ENCODE results near the gene PALM3.
"Not testable (repeated sequence)": the region's sequence is repeated elsewhere in the genome, so short reads cannot be mapped to it uniquely, and the experiment has no call there.

The PALM3 gene

DNA sequence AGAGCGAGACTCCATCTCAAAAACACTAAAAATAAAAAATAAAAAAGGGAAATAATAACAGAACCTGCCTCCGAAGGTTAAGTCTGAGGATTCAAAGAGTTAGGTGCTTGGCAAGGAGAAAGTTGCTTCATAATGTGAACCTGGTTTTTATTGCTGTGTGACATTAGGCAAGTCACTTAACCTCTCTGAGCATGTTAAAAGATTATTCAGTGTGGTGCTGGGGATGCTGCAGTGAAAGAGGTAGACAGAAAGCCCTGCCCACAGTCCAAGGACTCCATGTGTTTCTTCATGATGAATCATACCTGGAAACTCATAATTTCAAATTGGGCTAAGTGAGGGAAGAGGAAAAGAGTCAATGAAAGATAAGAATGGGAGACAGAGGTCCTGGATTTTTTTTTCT, 27.9 kb downstream of the PALM3 start:
- no peak for DNase-seq (ENCODE audit: low read depth in 2 of 2, low spot score in 1 of 2)

- DNase-seq (ENCODE audit: low read depth in 2 of 2, low spot score in 1 of 2): peak; percentile 57 to 58
These were observed 30.0 kb downstream of the PALM3 start, which contains the start of gene IL27RA for GRCh38 chr19:14031719-14032480. Gene IL27RA, plus strand, starts transcription at chr19:14031762. Its CDS starts 111 bp downstream, at chr19:14031873.

DNA sequence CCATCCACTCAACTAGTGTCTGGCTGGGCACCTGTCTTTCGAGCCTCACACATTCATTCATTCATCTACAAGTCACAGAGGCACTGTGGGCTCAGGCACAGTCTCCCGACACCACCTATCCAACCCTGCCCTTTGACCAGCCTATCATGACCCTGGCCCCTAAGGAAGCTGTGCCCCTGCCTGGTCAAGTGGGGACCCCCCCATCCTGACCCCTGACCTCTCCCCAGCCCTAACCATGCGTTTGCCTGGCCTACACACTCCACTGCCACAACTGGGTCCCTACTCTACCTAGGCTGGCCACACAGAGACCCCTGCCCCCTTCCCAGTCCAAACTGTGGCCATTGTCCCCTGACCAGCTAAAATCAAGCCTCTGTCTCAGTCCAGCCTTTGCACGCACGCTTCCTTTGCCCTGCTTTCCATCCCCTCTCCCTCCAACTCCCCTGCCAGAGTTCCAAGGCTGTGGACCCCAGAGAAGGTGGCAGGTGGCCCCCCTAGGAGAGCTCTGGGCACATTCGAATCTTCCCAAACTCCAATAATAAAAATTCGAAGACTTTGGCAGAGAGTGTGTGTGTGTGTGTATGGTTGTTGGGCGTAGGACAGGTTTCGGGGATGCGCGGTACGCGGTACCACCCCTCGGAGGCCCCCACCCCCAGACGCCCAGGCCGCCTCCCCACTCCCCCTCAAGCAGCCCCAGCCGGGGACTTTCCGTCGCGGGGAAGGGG, 30.7 kb downstream of the PALM3 start:
- peak in 1 of 2 donors; percentile 63 for DNase-seq (ENCODE audit: low read depth in 2 of 2, low spot score in 1 of 2)

GRCh38 chr19:14028901-14029300, 33.0 kb downstream of the PALM3 start:
- DNase-seq (ENCODE audit: low read depth in 2 of 2, low spot score in 1 of 2): no peak

GRCh38 chr19:14027856-14028450, 33.9 kb downstream of the PALM3 start, which contains the start of gene RLN3:
Gene RLN3, plus strand, starts transcription at chr19:14028148. Its CDS starts 57 bp downstream, at chr19:14028205.
- no peak for DNase-seq (ENCODE audit: low read depth in 2 of 2, low spot score in 1 of 2)

DNA sequence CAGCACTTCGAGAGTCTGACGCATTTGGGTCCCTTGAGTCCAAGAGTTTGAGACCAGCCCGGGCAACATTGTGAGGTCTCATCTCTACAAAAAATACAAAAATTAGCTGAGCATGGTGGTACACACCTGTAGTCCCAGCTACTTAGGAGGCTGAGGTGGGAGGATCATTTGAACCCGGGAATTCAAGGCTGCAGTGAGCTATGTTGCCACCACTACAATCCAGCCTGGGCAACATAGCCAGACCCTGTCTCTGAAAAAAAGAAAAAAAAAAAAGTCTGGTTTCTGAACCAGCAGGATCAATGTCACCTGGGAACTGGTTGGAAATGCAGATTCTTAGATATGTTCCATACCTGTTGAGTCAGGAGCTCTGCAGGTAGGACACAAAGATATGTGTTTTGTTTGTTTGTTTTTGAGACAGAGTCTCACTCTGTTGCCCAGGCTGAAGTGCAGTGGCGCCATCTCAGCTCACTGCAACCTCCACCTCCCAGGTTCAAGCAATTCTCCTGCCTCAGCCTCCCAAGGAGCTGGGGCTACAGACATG, 35.2 kb downstream of the PALM3 start:
- DNase-seq (ENCODE audit: low read depth in 2 of 2, low spot score in 1 of 2): not testable (repeated sequence)

- no peak for DNase-seq (ENCODE audit: low read depth in 2 of 2, low spot score in 1 of 2)
These were observed 38.3 kb downstream of the PALM3 start for GRCh38 chr19:14023404-14024235.

DNA sequence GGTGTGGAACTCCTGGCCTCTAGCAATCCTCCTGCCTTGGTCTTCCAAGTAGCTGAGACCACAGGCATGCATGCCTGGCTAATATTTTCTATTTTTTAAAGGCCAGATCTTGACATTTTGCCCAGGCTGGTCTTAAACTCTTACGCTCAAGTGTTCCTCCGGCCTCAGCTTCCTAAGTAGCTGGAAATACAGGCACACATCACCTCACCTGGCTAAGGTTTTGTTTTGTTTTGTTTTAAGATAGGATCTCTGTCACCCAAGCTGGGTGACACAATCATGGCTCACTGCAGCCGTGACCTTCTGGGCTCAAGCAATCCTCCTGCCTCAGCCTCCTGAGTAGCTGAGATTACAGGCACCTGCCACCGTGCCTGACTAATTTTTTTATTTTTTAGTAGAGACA, 39.4 kb downstream of the PALM3 start:
- DNase-seq (ENCODE audit: low read depth in 2 of 2, low spot score in 1 of 2): no peak

DNA sequence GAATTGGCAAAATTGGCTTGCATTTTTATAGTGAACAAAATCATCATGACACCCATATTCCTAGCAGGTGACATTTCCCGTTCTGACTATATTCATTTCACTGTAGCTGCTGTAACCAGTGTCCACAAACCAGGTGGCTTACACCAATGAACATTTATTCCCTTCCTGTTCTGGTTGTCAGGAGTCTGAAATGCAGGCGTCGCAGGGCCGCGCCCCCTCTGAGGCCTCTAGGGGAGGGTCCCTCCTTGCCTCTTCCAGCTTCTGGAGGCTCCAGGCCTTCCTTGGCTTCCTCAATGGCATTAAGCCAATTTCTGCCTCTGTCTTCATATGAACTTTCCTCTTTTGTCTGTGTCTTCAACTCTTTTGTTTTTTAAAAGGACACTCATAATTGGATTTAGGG, 40.4 kb downstream of the PALM3 start:
- DNase-seq (ENCODE audit: low read depth in 2 of 2, low spot score in 1 of 2): no peak

DNA sequence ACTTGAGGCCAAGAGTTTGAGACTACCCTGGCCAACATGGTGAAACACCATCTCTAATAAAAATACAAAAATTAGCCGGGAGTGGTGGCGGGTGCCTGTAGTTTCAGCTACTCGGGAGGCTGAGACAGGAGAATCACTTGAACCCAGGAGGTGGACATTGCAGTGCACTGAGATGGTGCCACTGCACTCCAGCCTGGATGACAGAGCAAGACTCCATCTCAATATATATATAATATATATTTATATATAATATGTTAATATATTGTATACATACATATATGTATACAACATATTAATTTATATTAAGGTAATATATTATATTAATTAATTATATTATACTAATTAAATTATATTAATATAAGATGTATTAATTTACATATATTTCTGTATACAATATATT, 42.1 kb downstream of the PALM3 start:
- DNase-seq (ENCODE audit: low read depth in 2 of 2, low spot score in 1 of 2): not testable (repeated sequence)

GRCh38 chr19:14019100-14019499, 42.8 kb downstream of the PALM3 start:
- DNase-seq (ENCODE audit: low read depth in 2 of 2, low spot score in 1 of 2): no peak

DNA sequence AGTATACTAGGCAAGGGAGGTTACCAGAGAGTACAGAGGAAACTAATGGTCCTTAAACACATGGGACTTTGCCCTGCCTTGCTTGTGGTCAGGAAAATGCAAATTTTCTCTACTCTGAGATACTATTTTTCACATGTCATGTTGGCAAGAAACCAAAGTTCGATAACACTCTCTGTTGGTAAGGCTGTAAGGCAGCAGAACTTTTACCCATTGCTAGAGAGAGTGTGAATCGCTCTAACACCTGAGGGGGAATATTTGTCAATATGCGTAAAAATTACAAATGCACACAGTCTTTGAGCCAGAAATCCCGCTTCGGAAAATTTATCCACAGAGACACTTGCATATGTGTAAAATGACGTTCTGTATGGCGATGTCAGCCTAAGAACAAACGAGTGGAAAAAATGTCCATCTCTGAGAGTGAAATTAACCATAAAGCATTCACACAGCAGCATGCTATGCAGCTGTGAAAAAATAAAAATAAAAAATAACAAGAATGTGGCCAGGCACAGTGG, 46.3 kb downstream of the PALM3 start:
- DNase-seq (ENCODE audit: low read depth in 2 of 2, low spot score in 1 of 2): no peak

- no peak for DNase-seq (ENCODE audit: low read depth in 2 of 2, low spot score in 1 of 2)
These were observed 49.4 kb downstream of the PALM3 start for GRCh38 chr19:14012378-14012915.

DNA sequence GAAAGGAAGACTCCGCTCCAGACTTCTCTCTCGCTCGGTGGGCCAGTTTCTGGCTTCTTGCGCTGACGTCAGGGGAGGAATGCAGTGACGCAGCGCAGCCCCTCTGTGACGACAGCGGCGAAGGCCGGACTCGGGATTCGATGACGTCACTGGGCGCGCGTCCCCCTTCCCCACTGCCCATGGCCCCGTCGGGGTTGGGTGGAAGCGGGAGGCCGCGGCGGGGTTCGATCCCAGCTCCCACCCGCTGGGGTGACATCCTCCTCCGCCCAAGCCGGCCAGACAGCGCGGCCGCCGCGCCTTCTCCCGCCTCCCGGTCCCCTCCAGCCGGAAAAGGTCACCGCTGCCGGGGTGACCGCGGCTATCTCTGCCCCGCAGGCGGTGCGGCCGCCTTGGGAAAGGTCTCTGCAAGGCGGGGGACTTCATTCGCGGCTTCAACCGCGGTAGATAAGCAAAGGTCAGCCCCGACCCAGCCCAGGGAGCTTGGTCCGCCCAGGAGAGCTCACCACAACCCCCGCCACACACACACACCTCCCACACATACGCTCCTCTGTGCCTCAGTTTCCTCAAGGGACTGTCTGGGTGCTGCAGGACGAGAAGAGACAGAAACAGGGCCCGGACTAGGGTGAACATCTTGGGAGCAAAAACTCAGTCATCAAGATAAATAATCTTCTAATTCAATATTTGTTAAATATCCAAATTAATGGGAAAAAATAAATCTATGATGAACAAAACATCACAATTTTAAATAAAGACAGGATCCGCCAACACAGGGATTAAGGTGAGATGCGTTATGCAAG, 54.9 kb downstream of the PALM3 start:
- DNase-seq (ENCODE audit: low read depth in 2 of 2, low spot score in 1 of 2): no peak

- peak; percentile 100 for DNase-seq (ENCODE audit: low read depth in 2 of 2, low spot score in 1 of 2)
These were observed 55.7 kb downstream of the PALM3 start, which contains the start of gene RFX1 for GRCh38 chr19:14006085-14006765. Gene RFX1, minus strand, starts transcription at chr19:14006320. Its CDS starts 12,477 bp downstream, at chr19:13993843.

DNA sequence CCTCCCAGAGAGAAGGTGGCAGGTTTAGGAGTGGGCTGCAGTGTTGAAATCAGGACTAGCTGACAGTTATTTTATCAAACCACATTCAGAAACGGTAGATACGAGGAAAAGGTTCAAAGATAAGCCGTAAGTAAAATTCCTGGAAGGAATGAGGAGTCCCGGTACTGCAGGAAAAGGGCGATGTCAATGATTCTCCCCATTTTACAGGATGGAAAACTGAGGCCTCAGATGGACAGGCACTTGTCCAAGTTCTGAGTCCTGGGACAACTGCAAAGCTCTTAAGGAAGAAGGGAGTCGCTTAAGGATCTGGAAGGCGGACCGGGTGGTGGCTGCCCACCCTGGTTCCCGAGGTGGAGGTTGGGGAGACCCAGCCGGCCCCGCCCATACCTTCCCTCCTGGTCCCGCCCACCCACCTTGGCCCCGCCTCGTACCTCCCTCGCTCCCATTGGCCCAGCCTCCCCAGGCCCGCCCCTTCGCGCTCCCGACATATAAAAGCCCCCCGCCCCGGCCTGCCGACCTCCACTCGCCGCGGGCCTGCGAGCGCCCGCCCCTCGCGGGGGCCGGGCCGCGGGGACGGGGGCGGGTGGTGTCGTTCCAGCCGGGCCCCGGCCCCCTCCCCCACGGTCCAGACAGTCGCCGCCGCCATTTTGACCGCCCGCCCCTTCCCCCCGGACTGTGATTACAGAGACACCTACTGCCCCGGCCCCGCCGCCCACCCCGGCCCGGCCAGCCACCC, 56.4 kb downstream of the PALM3 start:
- DNase-seq (ENCODE audit: low read depth in 2 of 2, low spot score in 1 of 2): peak; percentile 90 to 92

DNA sequence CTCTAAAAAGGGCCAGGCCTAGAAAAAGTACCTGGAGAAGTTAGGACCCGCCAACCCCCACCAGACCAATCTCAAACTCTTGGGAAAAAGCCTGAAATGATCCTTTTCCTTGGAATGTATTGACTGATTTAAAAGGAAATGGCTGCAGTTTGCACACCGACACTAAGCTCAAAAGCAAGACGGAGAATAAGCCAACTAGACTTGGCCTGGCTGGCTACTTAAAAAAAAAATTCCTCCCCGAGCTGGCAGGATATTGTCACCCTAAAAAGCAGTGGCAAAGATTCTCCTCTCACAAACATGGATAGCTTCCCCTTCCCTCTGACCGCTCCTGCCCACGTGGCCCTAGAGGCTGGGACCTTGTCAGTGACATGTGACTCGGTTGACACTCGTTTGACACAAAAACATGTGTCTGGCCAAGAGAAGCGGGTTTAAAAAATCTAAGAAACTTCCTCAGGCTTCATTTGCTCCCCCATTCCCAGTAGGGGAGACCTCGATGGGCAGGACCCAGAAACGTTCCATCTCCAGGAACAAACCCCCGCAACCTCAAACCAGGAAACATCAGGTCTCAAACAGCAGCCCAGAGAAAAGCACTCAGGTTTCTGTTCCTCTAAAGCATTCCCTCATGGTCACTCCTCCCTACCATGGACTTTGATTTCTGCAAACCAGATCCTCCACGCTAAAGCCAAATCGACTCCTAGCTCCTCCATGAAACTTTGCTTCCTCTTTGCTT, 57.1 kb downstream of the PALM3 start:
- no peak for DNase-seq (ENCODE audit: low read depth in 2 of 2, low spot score in 1 of 2)

Data from stimulated activated CD8-positive, alpha-beta memory T cell treated with anti-CD3 and anti-CD28 coated beads, Interleukin-4, amount 100 ng/mL, for 1 hour (primary cell).